PC-3 (cell line): ENCODE results near the gene PCID2. TPM values are rescaled to one million over a fixed set of nuclear protein-coding genes. Genes with fewer than 3 reads are reported as not detected.
"Not testable (repeated sequence)": the region's sequence is repeated elsewhere in the genome, so short reads cannot be mapped to it uniquely, and the experiment has no call there.

Source experiments
- ATAC-seq: fragments of 200-7000 bp; cut with Tn5 transposase; 2 replicates; pipeline ENCODE4 v1.9.1; 2020; ENCODE audit warnings: mild to moderate bottlenecking, moderate library complexity
- BruUV-seq: library from RNA; stranded (reverse); fragments of 400-500 nt; replicated peaks from 2 replicates; lab custom pipeline; 2021; lab: Mats Ljungman, UMichigan
- CTCF ChIA-PET: fragments of 300-600 bp; sonication (Branson Sonifier 250); formaldehyde crosslinking; loops from one replicate; lab custom pipeline; 2022; ENCODE audit warnings: antibody characterized with exemption; lab: Charles Lee
- POLR2A ChIA-PET: fragments of 300-600 bp; sonication (Branson Sonifier 250); formaldehyde crosslinking; loops from one replicate; lab custom pipeline; 2022; ENCODE audit warnings: antibody characterized with exemption; ENCODE audit not compliant: unreplicated experiment; lab: Charles Lee
- DNase-seq: peaks from one replicate; pipeline ENCODE4 v3.0.0-alpha.2; 2015
- H2AFZ ChIP-seq: fragments of 300-600 bp; sonication (generic); 2 replicates; pipeline ENCODE4 v1.6.0; 2016; ENCODE audit warnings: antibody characterized with exemption, low read length
- H3F3A ChIP-seq: fragments of 300-600 bp; sonication (generic); one replicate; pipeline ENCODE4 v1.6.0; 2017; ENCODE audit warnings: antibody characterized with exemption, low read length, control low read depth, mild to moderate bottlenecking; ENCODE audit not compliant: unreplicated experiment
- H3K27ac ChIP-seq: fragments of 300-600 bp; sonication (generic); 2 replicates; pipeline ENCODE4 v1.5.1; 2016; ENCODE audit warnings: mild to moderate bottlenecking, low read length
- H3K27me3 ChIP-seq: fragments of 300-600 bp; sonication (generic); 2 replicates; pipeline ENCODE4 v1.6.1; 2016; ENCODE audit warnings: low read length, mixed read lengths
- H3K36me3 ChIP-seq: fragments of 300-600 bp; sonication (generic); 2 replicates; pipeline ENCODE4 v1.6.1; 2016; ENCODE audit warnings: low read depth, mixed run types, low read length, mixed read lengths
- H3K4me1 ChIP-seq: fragments of 300-600 bp; sonication (generic); 2 replicates; pipeline ENCODE4 v1.5.1; 2016; ENCODE audit warnings: low read length; ENCODE audit not compliant: insufficient read depth
- H3K4me2 ChIP-seq: fragments of 300-600 bp; sonication (generic); 2 replicates; pipeline ENCODE4 v1.6.0; 2016; ENCODE audit warnings: low read length
- H3K4me3 ChIP-seq: fragments of 300-600 bp; sonication (generic); 2 replicates; pipeline ENCODE4 v1.5.1; 2016; ENCODE audit warnings: mild to moderate bottlenecking, low read length, mixed read lengths
- H3K79me2 ChIP-seq: fragments of 300-600 bp; sonication (generic); 2 replicates; pipeline ENCODE4 v1.6.1; 2017; ENCODE audit warnings: low read length, mixed read lengths
- H3K9ac ChIP-seq: fragments of 300-600 bp; sonication (generic); 2 replicates; pipeline ENCODE4 v1.6.0; 2016; ENCODE audit warnings: mild to moderate bottlenecking, low read length
- H3K9me2 ChIP-seq: fragments of 300-600 bp; sonication (generic); replicated peaks from 2 replicates; pipeline ENCODE4 v1.6.1; 2016; ENCODE audit warnings: mixed run types, low read length, mixed read lengths
- H3K9me3 ChIP-seq: fragments of 300-600 bp; sonication (generic); 2 replicates; pipeline ENCODE4 v1.6.1; 2016; ENCODE audit warnings: low read length, mixed read lengths
- H4K20me1 ChIP-seq: fragments of 300-600 bp; sonication (generic); 2 replicates; pipeline ENCODE4 v1.6.1; 2016; ENCODE audit warnings: low read length, mixed read lengths
- CTCF ChIP-seq: fragments of 300-600 bp; sonication (generic); conservative IDR thresholded peaks from 2 replicates; pipeline ENCODE4 v1.5.1; 2017; ENCODE audit warnings: antibody characterized with exemption, low read depth, mild to moderate bottlenecking, low read length
- EZH2 ChIP-seq: fragments of 300-600 bp; sonication (generic); IDR thresholded peaks from one replicate; pipeline ENCODE4 v1.6.1; 2017; ENCODE audit warnings: antibody characterized with exemption, mild to moderate bottlenecking, low read length; ENCODE audit not compliant: unreplicated experiment
- EZH2phosphoT487 ChIP-seq: fragments of 300-600 bp; sonication (generic); IDR thresholded peaks from 2 replicates; pipeline ENCODE4 v1.6.1; 2018; ENCODE audit warnings: mild to moderate bottlenecking, antibody characterized with exemption, low read length, borderline replicate concordance
- intact Hi-C: fragments of 100-400 bp; cut with micrococcal nuclease; formaldehyde crosslinking; loops from 2 replicates; pipeline ENCODE4 v1.9.0; 2023
- total RNA-seq: library from RNA; depleted of rRNA; stranded (reverse); fragments of >200 nt; gene quantifications from 2 replicates; pipeline ENCODE4 v1.2.3, GENCODE V29; 2014

PCID2 gene
- total RNA-seq, 1 experiment from 2014 or later, result 39.4 TPM

DNA sequence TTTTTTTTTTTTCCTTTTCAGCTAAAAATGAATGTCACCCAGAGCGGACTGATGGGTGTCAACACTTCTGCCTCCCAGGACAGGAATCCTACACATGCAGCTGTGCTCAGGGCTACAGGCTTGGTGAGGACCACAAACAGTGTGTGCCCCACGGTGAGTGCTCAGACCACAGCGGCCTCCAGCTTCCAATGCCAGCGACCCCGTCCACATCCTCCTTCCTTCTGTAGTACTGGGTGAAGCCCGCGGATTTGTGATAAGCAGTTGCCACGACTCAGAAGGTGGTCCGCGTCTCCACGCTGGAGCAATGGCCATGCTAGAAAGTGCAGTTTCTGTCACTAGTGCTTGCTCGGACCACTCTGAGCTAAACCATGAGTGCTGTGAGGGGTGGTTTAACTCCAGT, 44.0 kb downstream of the PCID2 start:
- H3K27me3 ChIP-seq, result no peaks in the 10 kb centered on the region
- no peak overlapping the region for H3K4me2 ChIP-seq
- ChIA-PET POLR2A (no interaction called here), CTCF (no interaction called here)
- no peaks in the 10 kb centered on the region for H3K79me2 ChIP-seq
- no peak overlapping the region for H2AFZ ChIP-seq
- no peak overlapping the region for H3K4me3 ChIP-seq
- DNase-seq (no peak), ATAC-seq (no peak)
- H4K20me1 ChIP-seq, result no peaks in the 10 kb centered on the region
- no peaks in the 10 kb centered on the region for H3K9me2 ChIP-seq
- H3K9me3 ChIP-seq, result no peaks in the 10 kb centered on the region
- no peak overlapping the region for H3K9ac ChIP-seq
- H3K27ac ChIP-seq, result no peak overlapping the region
- H3K4me1 ChIP-seq, result no peaks in the 10 kb centered on the region
- BruUV-seq, result no TSS peak
- TF ChIP-seq EZH2phosphoT487, result no peak
- TF ChIP-seq CTCF, result no peak
- no peak for TF ChIP-seq EZH2
- H3K36me3 ChIP-seq, result no peaks in the 10 kb centered on the region
- intact Hi-C loops, result no loop called here
- no peaks in the 10 kb centered on the region for H3F3A ChIP-seq

GRCh38 chr13:113162783-113163685, 45.4 kb downstream of the PCID2 start:
- intact Hi-C loops, result no loop called here
- peak; percentile 45 for ATAC-seq
- H3K4me2 ChIP-seq, result no peak overlapping the region
- no peaks in the 10 kb centered on the region for H4K20me1 ChIP-seq
- ChIA-PET POLR2A (no interaction called here), CTCF (no interaction called here)
- no peaks in the 10 kb centered on the region for H3F3A ChIP-seq
- TF ChIP-seq EZH2phosphoT487 (no peak), CTCF (no peak), EZH2 (no peak)
- no peaks in the 10 kb centered on the region for H3K36me3 ChIP-seq
- H3K4me3 ChIP-seq, result no peak overlapping the region
- no peaks in the 10 kb centered on the region for H3K27me3 ChIP-seq
- H2AFZ ChIP-seq, result no peak overlapping the region
- no peak overlapping the region for H3K9ac ChIP-seq
- no peak overlapping the region for H3K27ac ChIP-seq
- BruUV-seq, result no TSS peak
- no peaks in the 10 kb centered on the region for H3K9me3 ChIP-seq
- H3K4me1 ChIP-seq, result no peaks in the 10 kb centered on the region
- DNase-seq, result no peak
- H3K79me2 ChIP-seq, result no peaks in the 10 kb centered on the region
- no peaks in the 10 kb centered on the region for H3K9me2 ChIP-seq

GRCh38 chr13:113161975-113162374, 46.5 kb downstream of the PCID2 start:
- H3K9me2 ChIP-seq, H3K9me3 ChIP-seq, H4K20me1 ChIP-seq, ATAC-seq, intact Hi-C loops, POLR2A ChIA-PET, H3K4me3 ChIP-seq, H3K27ac ChIP-seq, H3K27me3 ChIP-seq, H3K36me3 ChIP-seq, CTCF ChIA-PET, H2AFZ ChIP-seq, H3K4me1 ChIP-seq, H3F3A ChIP-seq, BruUV-seq, H3K9ac ChIP-seq, DNase-seq, H3K79me2 ChIP-seq, H3K4me2 ChIP-seq: not testable (repeated sequence)
